ENCODE measurements around the gene ITIH1. TPM values are rescaled to one million over a fixed set of nuclear protein-coding genes. Genes with fewer than 3 reads are reported as not detected.
A peak's percentile ranks its signal among the peaks of the same experiment; 100 is the strongest.

The ITIH1 gene
- total and polyA plus RNA-seq, 2 experiments from 2014 or later: not detected

DNA sequence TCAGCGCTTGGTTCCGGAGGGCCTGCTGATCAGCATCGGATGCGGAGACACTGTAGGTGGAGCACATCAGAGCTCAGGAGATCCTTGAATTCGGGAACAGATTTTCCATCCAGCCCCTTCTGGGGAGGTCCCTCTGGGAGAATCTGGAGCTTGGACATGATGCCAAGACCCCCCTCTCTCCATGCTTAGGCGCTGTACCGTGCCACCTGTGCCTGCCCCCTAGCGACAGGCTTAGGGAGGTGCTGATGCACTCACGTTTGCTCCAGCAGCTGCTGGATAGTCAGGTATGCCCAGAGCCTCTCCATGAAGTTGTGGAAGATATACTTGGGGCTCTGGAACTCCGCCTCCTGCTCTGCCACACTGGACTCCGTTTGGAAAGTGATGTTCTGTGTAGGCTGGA lies 43.3 kb downstream of the ITIH1 start:
- ATAC-seq: peak; percentile 93
- Mint-ChIP-seq H3K27ac (no peak overlapping the region), H3K36me3 (ENCODE audit: low read depth) (peaks cover 4% of the 10 kb centered on the region; the same call in 1 of the 3 replicates), H3K9me3 (no peaks in the 10 kb centered on the region; the same call in 1 of the 3 replicates), H3K4me1 (peaks cover 18% of the 10 kb centered on the region), H3K27me3 (ENCODE audit: insufficient read depth, low read depth, poor library complexity) (peaks cover 18% of the 10 kb centered on the region), H3K4me3 (no peak overlapping the region; the same call in 2 of the 3 replicates)
- peaks cover 7% of the 10 kb centered on the region; the same call in 1 of the 2 replicates for H3K4me1 ChIP-seq (ENCODE audit: insufficient read depth)
- DNase-seq (ENCODE audit: low spot score): peak; percentile 83
- no peaks in the 10 kb centered on the region for H4K20me1 ChIP-seq (replicated peaks; ENCODE audit: insufficient read depth)
- no peaks in the 10 kb centered on the region for H3K9me2 ChIP-seq (ENCODE audit: insufficient read depth)
- no peaks in the 10 kb centered on the region for H3F3A ChIP-seq (replicated peaks; ENCODE audit: low read depth)
- H2AFZ ChIP-seq: peak overlapping the region; percentile 81
- no peak for TF ChIP-seq POLR2AphosphoS5 (IDR thresholded peaks at IDR 0.05; ENCODE audit: low read depth)
- TF ChIP-seq, protein P1, sequence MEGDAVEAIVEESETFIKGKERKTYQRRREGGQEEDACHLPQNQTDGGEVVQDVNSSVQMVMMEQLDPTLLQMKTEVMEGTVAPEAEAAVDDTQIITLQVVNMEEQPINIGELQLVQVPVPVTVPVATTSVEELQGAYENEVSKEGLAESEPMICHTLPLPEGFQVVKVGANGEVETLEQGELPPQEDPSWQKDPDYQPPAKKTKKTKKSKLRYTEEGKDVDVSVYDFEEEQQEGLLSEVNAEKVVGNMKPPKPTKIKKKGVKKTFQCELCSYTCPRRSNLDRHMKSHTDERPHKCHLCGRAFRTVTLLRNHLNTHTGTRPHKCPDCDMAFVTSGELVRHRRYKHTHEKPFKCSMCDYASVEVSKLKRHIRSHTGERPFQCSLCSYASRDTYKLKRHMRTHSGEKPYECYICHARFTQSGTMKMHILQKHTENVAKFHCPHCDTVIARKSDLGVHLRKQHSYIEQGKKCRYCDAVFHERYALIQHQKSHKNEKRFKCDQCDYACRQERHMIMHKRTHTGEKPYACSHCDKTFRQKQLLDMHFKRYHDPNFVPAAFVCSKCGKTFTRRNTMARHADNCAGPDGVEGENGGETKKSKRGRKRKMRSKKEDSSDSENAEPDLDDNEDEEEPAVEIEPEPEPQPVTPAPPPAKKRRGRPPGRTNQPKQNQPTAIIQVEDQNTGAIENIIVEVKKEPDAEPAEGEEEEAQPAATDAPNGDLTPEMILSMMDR (conservative IDR thresholded peaks at IDR 0.05; ENCODE audit: low read depth in 2 of 2): peak; percentile 80 to 92
- TF ChIP-seq, protein P2, sequence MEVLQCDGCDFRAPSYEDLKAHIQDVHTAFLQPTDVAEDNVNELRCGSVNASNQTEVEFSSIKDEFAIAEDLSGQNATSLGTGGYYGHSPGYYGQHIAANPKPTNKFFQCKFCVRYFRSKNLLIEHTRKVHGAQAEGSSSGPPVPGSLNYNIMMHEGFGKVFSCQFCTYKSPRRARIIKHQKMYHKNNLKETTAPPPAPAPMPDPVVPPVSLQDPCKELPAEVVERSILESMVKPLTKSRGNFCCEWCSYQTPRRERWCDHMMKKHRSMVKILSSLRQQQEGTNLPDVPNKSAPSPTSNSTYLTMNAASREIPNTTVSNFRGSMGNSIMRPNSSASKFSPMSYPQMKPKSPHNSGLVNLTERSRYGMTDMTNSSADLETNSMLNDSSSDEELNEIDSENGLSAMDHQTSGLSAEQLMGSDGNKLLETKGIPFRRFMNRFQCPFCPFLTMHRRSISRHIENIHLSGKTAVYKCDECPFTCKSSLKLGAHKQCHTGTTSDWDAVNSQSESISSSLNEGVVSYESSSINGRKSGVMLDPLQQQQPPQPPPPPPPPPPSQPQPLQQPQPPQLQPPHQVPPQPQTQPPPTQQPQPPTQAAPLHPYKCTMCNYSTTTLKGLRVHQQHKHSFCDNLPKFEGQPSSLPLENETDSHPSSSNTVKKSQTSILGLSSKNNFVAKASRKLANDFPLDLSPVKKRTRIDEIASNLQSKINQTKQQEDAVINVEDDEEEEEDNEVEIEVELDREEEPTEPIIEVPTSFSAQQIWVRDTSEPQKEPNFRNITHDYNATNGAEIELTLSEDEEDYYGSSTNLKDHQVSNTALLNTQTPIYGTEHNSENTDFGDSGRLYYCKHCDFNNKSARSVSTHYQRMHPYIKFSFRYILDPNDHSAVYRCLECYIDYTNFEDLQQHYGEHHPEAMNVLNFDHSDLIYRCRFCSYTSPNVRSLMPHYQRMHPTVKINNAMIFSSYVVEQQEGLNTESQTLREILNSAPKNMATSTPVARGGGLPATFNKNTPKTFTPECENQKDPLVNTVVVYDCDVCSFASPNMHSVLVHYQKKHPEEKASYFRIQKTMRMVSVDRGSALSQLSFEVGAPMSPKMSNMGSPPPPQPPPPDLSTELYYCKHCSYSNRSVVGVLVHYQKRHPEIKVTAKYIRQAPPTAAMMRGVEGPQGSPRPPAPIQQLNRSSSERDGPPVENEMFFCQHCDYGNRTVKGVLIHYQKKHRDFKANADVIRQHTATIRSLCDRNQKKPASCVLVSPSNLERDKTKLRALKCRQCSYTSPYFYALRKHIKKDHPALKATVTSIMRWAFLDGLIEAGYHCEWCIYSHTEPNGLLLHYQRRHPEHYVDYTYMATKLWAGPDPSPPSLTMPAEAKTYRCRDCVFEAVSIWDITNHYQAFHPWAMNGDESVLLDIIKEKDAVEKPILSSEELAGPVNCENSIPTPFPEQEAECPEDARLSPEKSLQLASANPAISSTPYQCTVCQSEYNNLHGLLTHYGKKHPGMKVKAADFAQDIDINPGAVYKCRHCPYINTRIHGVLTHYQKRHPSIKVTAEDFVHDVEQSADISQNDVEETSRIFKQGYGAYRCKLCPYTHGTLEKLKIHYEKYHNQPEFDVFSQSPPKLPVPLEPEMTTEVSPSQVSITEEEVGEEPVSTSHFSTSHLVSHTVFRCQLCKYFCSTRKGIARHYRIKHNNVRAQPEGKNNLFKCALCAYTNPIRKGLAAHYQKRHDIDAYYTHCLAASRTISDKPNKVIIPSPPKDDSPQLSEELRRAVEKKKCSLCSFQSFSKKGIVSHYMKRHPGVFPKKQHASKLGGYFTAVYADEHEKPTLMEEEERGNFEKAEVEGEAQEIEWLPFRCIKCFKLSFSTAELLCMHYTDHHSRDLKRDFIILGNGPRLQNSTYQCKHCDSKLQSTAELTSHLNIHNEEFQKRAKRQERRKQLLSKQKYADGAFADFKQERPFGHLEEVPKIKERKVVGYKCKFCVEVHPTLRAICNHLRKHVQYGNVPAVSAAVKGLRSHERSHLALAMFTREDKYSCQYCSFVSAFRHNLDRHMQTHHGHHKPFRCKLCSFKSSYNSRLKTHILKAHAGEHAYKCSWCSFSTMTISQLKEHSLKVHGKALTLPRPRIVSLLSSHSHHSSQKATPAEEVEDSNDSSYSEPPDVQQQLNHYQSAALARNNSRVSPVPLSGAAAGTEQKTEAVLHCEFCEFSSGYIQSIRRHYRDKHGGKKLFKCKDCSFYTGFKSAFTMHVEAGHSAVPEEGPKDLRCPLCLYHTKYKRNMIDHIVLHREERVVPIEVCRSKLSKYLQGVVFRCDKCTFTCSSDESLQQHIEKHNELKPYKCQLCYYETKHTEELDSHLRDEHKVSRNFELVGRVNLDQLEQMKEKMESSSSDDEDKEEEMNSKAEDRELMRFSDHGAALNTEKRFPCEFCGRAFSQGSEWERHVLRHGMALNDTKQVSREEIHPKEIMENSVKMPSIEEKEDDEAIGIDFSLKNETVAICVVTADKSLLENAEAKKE (CRISPR knock-in tag; IDR thresholded peaks at IDR 0.05): no peak
- no peaks in the 10 kb centered on the region for H3K79me2 ChIP-seq (replicated peaks; ENCODE audit: insufficient read depth)
- H3K27ac ChIP-seq (ENCODE audit: low read depth): no peak overlapping the region
- no peaks in the 10 kb centered on the region for H3K36me3 ChIP-seq (ENCODE audit: insufficient read depth)
- no peak overlapping the region for H3K4me3 ChIP-seq
- no peak overlapping the region for H3K4me2 ChIP-seq
- H3K27me3 ChIP-seq (ENCODE audit: insufficient read depth): no peaks in the 10 kb centered on the region

DNA sequence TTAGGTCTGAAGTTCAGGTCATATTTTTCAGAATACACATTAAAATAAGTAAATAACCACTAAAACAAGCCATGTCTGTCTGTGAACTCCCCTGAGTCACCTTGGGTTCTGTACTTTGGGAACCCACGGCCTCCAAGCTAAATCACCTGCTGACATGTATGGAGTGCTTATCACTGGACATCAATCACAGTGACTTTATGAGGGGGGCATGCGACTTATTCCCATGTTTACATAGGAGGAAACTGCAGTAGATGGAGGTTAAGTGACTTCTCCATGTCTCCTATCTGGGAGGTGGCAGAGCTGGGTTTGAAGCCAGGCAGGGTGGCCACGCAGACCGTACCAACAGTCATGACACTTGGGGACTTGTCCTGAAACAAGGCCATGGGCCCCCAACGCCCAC lies 45.0 kb downstream of the ITIH1 start:
- ATAC-seq (no peak), DNase-seq (ENCODE audit: low spot score) (no peak)
- H3K27me3 Mint-ChIP-seq (ENCODE audit: insufficient read depth, low read depth, poor library complexity): peaks cover 14% of the 10 kb centered on the region
- H3K4me1 Mint-ChIP-seq: peaks cover 19% of the 10 kb centered on the region
- Histone ChIP-seq H3K4me1 (ENCODE audit: insufficient read depth) (peaks cover 7% of the 10 kb centered on the region; the same call in 1 of the 2 replicates), H4K20me1 (replicated peaks; ENCODE audit: insufficient read depth) (no peaks in the 10 kb centered on the region), H3K36me3 (ENCODE audit: insufficient read depth) (no peaks in the 10 kb centered on the region), H3K79me2 (replicated peaks; ENCODE audit: insufficient read depth) (no peaks in the 10 kb centered on the region), H3F3A (replicated peaks; ENCODE audit: low read depth) (no peaks in the 10 kb centered on the region), H2AFZ (no peak overlapping the region), H3K4me2 (no peak overlapping the region), H3K4me3 (no peak overlapping the region), H3K27me3 (ENCODE audit: insufficient read depth) (no peaks in the 10 kb centered on the region), H3K27ac (ENCODE audit: low read depth) (no peak overlapping the region), H3K9me2 (ENCODE audit: insufficient read depth) (no peaks in the 10 kb centered on the region)
- H3K4me3 Mint-ChIP-seq: no peak overlapping the region
- H3K36me3 Mint-ChIP-seq (ENCODE audit: low read depth): peaks cover 4% of the 10 kb centered on the region; the same call in 1 of the 3 replicates
- no peaks in the 10 kb centered on the region; the same call in 1 of the 3 replicates for H3K9me3 Mint-ChIP-seq
- no peak overlapping the region for H3K27ac Mint-ChIP-seq
- no peak for TF ChIP-seq JUNB (IDR thresholded peaks at IDR 0.05; ENCODE audit: unreplicated experiment)
- no peak for TF ChIP-seq POLR2AphosphoS5 (IDR thresholded peaks at IDR 0.05; ENCODE audit: low read depth)
- TF ChIP-seq CREB1 (CRISPR knock-in tag; IDR thresholded peaks at IDR 0.05; ENCODE audit: low read depth): no peak
- no peak for TF ChIP-seq EZH2phosphoT487 (IDR thresholded peaks at IDR 0.05; ENCODE audit: unreplicated experiment)
- TF ChIP-seq ZNF114 (CRISPR knock-in tag; IDR thresholded peaks at IDR 0.05): no peak
- TF ChIP-seq, protein P3, sequence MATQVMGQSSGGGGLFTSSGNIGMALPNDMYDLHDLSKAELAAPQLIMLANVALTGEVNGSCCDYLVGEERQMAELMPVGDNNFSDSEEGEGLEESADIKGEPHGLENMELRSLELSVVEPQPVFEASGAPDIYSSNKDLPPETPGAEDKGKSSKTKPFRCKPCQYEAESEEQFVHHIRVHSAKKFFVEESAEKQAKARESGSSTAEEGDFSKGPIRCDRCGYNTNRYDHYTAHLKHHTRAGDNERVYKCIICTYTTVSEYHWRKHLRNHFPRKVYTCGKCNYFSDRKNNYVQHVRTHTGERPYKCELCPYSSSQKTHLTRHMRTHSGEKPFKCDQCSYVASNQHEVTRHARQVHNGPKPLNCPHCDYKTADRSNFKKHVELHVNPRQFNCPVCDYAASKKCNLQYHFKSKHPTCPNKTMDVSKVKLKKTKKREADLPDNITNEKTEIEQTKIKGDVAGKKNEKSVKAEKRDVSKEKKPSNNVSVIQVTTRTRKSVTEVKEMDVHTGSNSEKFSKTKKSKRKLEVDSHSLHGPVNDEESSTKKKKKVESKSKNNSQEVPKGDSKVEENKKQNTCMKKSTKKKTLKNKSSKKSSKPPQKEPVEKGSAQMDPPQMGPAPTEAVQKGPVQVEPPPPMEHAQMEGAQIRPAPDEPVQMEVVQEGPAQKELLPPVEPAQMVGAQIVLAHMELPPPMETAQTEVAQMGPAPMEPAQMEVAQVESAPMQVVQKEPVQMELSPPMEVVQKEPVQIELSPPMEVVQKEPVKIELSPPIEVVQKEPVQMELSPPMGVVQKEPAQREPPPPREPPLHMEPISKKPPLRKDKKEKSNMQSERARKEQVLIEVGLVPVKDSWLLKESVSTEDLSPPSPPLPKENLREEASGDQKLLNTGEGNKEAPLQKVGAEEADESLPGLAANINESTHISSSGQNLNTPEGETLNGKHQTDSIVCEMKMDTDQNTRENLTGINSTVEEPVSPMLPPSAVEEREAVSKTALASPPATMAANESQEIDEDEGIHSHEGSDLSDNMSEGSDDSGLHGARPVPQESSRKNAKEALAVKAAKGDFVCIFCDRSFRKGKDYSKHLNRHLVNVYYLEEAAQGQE (IDR thresholded peaks at IDR 0.05; ENCODE audit: unreplicated experiment): no peak
- TF ChIP-seq, protein P4, sequence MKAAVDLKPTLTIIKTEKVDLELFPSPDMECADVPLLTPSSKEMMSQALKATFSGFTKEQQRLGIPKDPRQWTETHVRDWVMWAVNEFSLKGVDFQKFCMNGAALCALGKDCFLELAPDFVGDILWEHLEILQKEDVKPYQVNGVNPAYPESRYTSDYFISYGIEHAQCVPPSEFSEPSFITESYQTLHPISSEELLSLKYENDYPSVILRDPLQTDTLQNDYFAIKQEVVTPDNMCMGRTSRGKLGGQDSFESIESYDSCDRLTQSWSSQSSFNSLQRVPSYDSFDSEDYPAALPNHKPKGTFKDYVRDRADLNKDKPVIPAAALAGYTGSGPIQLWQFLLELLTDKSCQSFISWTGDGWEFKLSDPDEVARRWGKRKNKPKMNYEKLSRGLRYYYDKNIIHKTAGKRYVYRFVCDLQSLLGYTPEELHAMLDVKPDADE (IDR thresholded peaks at IDR 0.05): no peak
